ENCODE measurements around the gene PGK2.

The PGK2 gene

DNA sequence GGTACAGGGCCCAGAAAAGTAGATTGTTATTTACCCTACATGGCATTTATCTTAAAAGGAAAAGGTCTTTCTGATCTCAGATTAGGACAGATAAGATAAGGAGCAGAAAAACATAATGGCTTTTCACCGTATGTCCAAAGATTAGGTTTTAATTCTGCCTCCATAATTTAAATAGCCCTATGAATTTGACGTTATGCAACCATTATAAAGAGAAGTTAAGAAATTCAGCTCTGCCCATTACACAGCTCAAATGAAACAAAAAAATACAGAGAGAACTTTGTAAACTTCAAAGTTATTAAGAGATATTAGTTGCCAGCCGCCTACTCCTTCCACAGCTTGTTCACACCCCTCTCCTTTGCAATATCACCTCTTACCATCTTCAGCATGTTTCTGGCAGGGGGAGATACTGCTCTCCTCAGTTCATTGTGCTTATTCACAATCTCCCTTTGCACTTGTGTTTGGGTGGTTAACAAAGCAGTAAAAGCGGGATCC lies 51.0 kb downstream of the PGK2 start:
- no peak for DNase-seq (ENCODE audit: low spot score)

Data from SK-N-DZ (cell line).